ENCODE measurements around the gene CDH15.

CDH15 gene

GRCh38 chr16:89217388-89218191, 46.0 kb downstream of the CDH15 start, which contains the start of gene ZNF778 (continued):
- TF ChIP-seq ZNF2 (tag by site-specific recombination; IDR thresholded peaks at IDR 0.05) (peak; percentile 74), ZNF121 (tag by site-specific recombination; IDR thresholded peaks at IDR 0.05) (no peak), ZNF155 (tag by site-specific recombination; IDR thresholded peaks at IDR 0.05) (no peak), KLF7 (tag by site-specific recombination; IDR thresholded peaks at IDR 0.05; ENCODE audit: borderline replicate concordance) (no peak; the same call in 1 of the 2 replicates), KLF16 (tag by site-specific recombination; IDR thresholded peaks at IDR 0.05) (peak; percentile 85), ZNF280C (tag by site-specific recombination; IDR thresholded peaks at IDR 0.05) (no peak), ZSCAN5A (tag by site-specific recombination; IDR thresholded peaks at IDR 0.05) (no peak), SCRT2 (tag by site-specific recombination; IDR thresholded peaks at IDR 0.05) (no peak), ZNF518A (tag by site-specific recombination; conservative IDR thresholded peaks at IDR 0.05; ENCODE audit: low read depth) (peak; percentile 58), RBAK (tag by site-specific recombination; IDR thresholded peaks at IDR 0.05) (no peak), ZNF266 (tag by site-specific recombination; IDR thresholded peaks at IDR 0.05; ENCODE audit: low read depth) (no peak), ZNF157 (tag by site-specific recombination; IDR thresholded peaks at IDR 0.05) (no peak), ZNF175 (tag by site-specific recombination; IDR thresholded peaks at IDR 0.05) (no peak), ZNF585B (tag by site-specific recombination; IDR thresholded peaks at IDR 0.05) (peak; percentile 91), ZNF837 (tag by site-specific recombination; IDR thresholded peaks at IDR 0.05) (no peak), ZNF239 (tag by site-specific recombination; IDR thresholded peaks at IDR 0.05) (0 out of 2 replicates have a peak, but pooled peaks have one; percentile 9), ZNF394 (tag by site-specific recombination; IDR thresholded peaks at IDR 0.05; ENCODE audit: borderline replicate concordance) (peak; percentile 63; the same call in 1 of the 2 replicates), ZNF776 (tag by site-specific recombination; IDR thresholded peaks at IDR 0.05; ENCODE audit: borderline replicate concordance) (no peak), ZNF211 (tag by site-specific recombination; IDR thresholded peaks at IDR 0.05; ENCODE audit: low read depth) (no peak), TRIM28 (IDR thresholded peaks at IDR 0.05; ENCODE audit: borderline replicate concordance, low read length) (no peak), ZNF416 (tag by site-specific recombination; IDR thresholded peaks at IDR 0.05) (no peak), ZNF274 (IDR thresholded peaks at IDR 0.05; ENCODE audit: low read length) (no peak), ZNF274 (tag by site-specific recombination; IDR thresholded peaks at IDR 0.05; ENCODE audit: borderline replicate concordance) (no peak), ZNF324 (tag by site-specific recombination; IDR thresholded peaks at IDR 0.05) (no peak), ZNF561 (tag by site-specific recombination; IDR thresholded peaks at IDR 0.05; ENCODE audit: borderline replicate concordance) (no peak), ZNF830 (tag by site-specific recombination; IDR thresholded peaks at IDR 0.05; ENCODE audit: low read depth) (no peak), FEZF1 (tag by site-specific recombination; IDR thresholded peaks at IDR 0.05) (no peak), ZNF16 (tag by site-specific recombination; IDR thresholded peaks at IDR 0.05; ENCODE audit: low read depth) (no peak), ZNF658 (tag by site-specific recombination; IDR thresholded peaks at IDR 0.05) (no peak)
